ENCODE data around the gene IGFBP7.

IGFBP7 gene

DNA sequence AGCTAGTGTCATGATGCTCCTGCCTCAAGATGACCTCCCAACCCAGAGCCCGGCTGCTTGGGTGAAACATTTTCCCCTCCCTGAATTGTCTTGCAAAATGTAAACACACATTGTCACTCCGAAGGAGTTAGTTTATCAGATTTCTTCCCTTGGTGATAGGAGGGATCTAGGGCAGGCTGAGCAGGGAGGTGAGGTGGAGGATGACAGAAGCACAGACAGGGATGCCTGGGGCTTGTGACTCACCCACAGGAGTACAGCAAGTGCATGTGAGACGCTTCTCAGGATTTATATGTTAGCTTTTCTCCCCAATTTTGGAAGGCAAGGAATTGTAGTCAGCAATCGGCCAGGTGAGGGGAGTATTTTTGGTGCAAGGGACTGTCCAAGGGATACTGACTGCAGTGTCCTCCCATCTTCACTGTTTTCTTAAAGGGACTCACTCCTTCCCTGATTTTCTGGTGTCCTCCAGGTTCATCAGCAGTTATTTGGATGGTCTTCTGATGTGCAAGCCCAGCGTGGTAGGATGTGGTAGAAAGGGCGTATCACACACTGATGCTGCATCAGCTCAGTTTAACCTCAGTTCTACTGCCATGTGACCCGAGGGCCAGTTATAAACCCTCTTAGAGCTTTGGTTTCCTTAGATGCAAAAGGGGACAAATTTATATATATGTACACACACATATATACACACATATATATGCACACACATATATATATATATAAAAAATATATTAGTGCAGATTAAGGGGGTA is 46.2 kb upstream of the IGFBP7 start:
- no peak overlapping the region for H3K4me3 ChIP-seq (ENCODE audit: low read depth, low read length)
- TF ChIP-seq, protein P1, sequence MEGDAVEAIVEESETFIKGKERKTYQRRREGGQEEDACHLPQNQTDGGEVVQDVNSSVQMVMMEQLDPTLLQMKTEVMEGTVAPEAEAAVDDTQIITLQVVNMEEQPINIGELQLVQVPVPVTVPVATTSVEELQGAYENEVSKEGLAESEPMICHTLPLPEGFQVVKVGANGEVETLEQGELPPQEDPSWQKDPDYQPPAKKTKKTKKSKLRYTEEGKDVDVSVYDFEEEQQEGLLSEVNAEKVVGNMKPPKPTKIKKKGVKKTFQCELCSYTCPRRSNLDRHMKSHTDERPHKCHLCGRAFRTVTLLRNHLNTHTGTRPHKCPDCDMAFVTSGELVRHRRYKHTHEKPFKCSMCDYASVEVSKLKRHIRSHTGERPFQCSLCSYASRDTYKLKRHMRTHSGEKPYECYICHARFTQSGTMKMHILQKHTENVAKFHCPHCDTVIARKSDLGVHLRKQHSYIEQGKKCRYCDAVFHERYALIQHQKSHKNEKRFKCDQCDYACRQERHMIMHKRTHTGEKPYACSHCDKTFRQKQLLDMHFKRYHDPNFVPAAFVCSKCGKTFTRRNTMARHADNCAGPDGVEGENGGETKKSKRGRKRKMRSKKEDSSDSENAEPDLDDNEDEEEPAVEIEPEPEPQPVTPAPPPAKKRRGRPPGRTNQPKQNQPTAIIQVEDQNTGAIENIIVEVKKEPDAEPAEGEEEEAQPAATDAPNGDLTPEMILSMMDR (IDR thresholded peaks at IDR 0.05; ENCODE audit: low read depth, low read length) = no peak
- TF ChIP-seq, protein P2, sequence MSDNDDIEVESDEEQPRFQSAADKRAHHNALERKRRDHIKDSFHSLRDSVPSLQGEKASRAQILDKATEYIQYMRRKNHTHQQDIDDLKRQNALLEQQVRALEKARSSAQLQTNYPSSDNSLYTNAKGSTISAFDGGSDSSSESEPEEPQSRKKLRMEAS (IDR thresholded peaks at IDR 0.05; ENCODE audit: low read depth, low read length) = no peak
- no peak for TF ChIP-seq POLR2A (IDR thresholded peaks at IDR 0.05; ENCODE audit: extremely low read depth, insufficient read length)
- no peak for TF ChIP-seq MYC (IDR thresholded peaks at IDR 0.05; ENCODE audit: low read depth, low read length)
- no peak for DNase-seq (ENCODE audit: low read depth)

DNA sequence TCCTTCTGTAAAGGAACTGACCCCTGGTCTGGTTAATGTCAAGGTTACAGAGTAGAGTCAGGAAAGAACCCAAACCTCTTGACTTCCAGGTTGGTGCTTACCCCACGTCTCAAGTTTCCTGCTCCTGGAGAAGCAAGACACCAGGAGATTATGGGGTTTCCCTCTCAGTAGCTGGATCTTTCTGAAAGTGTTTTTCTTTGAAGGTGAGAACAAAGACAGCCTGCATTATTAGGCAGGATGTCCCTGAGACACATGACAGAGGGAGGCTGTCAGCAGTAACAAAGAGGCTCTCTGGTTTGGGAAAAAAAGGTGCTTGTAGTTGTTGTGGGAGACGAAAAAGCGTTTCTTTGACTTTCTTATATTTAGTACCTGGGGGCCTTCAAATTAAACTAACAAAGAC is 44.7 kb upstream of the IGFBP7 start:
- no peak overlapping the region for H3K4me3 ChIP-seq (ENCODE audit: low read depth, low read length)
- TF ChIP-seq, protein P2 (IDR thresholded peaks at IDR 0.05; ENCODE audit: low read depth, low read length) = no peak
- no peak for TF ChIP-seq POLR2A (IDR thresholded peaks at IDR 0.05; ENCODE audit: extremely low read depth, insufficient read length)
- TF ChIP-seq, protein P1 (IDR thresholded peaks at IDR 0.05; ENCODE audit: low read depth, low read length) = no peak
- DNase-seq (ENCODE audit: low read depth) = no peak

DNA sequence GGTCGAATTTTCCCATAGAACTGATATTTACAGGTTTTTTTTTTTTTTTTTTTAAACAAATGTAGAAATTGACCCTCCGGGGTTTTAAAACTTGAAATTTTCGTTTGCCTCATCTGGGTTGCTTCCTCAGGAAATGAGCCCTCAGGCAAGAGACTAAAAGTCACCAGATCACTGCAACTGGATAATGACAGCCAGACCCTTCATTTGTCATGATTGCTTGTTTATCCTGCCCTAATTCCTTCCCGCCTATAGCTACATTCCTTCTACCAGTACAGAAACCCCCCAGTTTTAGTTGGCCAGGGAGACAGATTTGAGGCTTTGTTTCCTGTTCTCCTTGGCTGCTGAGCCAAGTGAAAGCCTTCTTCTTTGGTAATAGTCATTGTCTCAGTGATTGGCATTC is 44.0 kb upstream of the IGFBP7 start:
- H3K4me3 ChIP-seq (ENCODE audit: low read depth, low read length) = no peak overlapping the region
- TF ChIP-seq MYC (IDR thresholded peaks at IDR 0.05; ENCODE audit: low read depth, low read length) (no peak), POLR2A (IDR thresholded peaks at IDR 0.05; ENCODE audit: extremely low read depth, insufficient read length) (no peak)
- TF ChIP-seq, protein P1 (IDR thresholded peaks at IDR 0.05; ENCODE audit: low read depth, low read length) = no peak
- TF ChIP-seq, protein P2 (IDR thresholded peaks at IDR 0.05; ENCODE audit: low read depth, low read length) = no peak
- DNase-seq (ENCODE audit: low read depth) = no peak

- no peak overlapping the region for H3K4me3 ChIP-seq (ENCODE audit: low read depth, low read length)
- TF ChIP-seq MYC (IDR thresholded peaks at IDR 0.05; ENCODE audit: low read depth, low read length) = no peak
- TF ChIP-seq, protein P1 (IDR thresholded peaks at IDR 0.05; ENCODE audit: low read depth, low read length) = no peak
- TF ChIP-seq POLR2A (IDR thresholded peaks at IDR 0.05; ENCODE audit: extremely low read depth, insufficient read length) = no peak
- TF ChIP-seq, protein P2 (IDR thresholded peaks at IDR 0.05; ENCODE audit: low read depth, low read length) = no peak
- no peak for DNase-seq (ENCODE audit: low read depth)
Observed at GRCh38 chr4:57153207-57153606, 43.0 kb upstream of the IGFBP7 start.

GRCh38 chr4:57151481-57151880 is 41.3 kb upstream of the IGFBP7 start:
- no peak for TF ChIP-seq POLR2A (IDR thresholded peaks at IDR 0.05; ENCODE audit: extremely low read depth, insufficient read length)
- no peak for DNase-seq (ENCODE audit: low read depth)

GRCh38 chr4:57149833-57150232 is 39.6 kb upstream of the IGFBP7 start:
- no peak for DNase-seq (ENCODE audit: low read depth)
- H3K4me3 ChIP-seq (ENCODE audit: low read depth, low read length) = no peak overlapping the region
- TF ChIP-seq POLR2A (IDR thresholded peaks at IDR 0.05; ENCODE audit: extremely low read depth, insufficient read length) (no peak), MYC (IDR thresholded peaks at IDR 0.05; ENCODE audit: low read depth, low read length) (no peak)
- TF ChIP-seq, protein P2 (IDR thresholded peaks at IDR 0.05; ENCODE audit: low read depth, low read length) = no peak
- TF ChIP-seq, protein P1 (IDR thresholded peaks at IDR 0.05; ENCODE audit: low read depth, low read length) = no peak

More at GRCh38 chr4:57151481-57151880, 41.3 kb upstream of the IGFBP7 start:
- H3K4me3 ChIP-seq (ENCODE audit: low read depth, low read length) = no peak overlapping the region
